K562 (cell line): Measurements from ENCODE around the gene C16orf74. TPM values are rescaled to one million over a fixed set of nuclear protein-coding genes. Genes with fewer than 3 reads are reported as not detected.

Source experiments
- ATAC-seq: fragments of 200-7000 bp; cut with Tn5 transposase; 3 replicates; pipeline ENCODE4 v1.9.1; 2020; ENCODE audit warnings: moderate library complexity
- BruUV-seq: library from RNA; stranded (reverse); fragments of 400-500 nt; replicated peaks from 2 replicates; lab custom pipeline; 2021; lab: Mats Ljungman, UMichigan
- CTCF ChIA-PET: fragments of 300-600 bp; formaldehyde crosslinking; extraction: SDS; loops from one replicate; lab custom pipeline; 2021; ENCODE audit warnings: low intra/inter-chr PET ratio; lab: Yijun Ruan, JAX
- POLR2A ChIA-PET: fragments of 300-600, 350-650 bp; sonication (Branson Sonifier 250); formaldehyde crosslinking; extraction: SDS; loops from one replicate; lab custom pipeline; 2021; ENCODE audit warnings: antibody characterized with exemption, inconsistent platforms; lab: Yijun Ruan, JAX
- DNase-seq, 4 experiments: peaks; one replicate each; pipeline versions ENCODE4 v3.0.0 to v3.0.0-alpha.2; 2011 to 2018; ENCODE audit warnings: low spot score in 3 of 4, mixed read lengths in 3 of 4; ENCODE audit errors: extremely low read depth in 1 of 4
- FAIRE-seq: peaks from 2 replicates; lab custom pipeline; 2011; peaks lifted over from hg19 to GRCh38; lab: Jason Lieb, UNC
- H2AFZ ChIP-seq: 2 replicates; pipeline ENCODE4 v1.6.0; 2011; ENCODE audit warnings: low read depth, low read length, control low read depth, inconsistent platforms
- H3K27ac ChIP-seq: fragments of 200-600 bp; 3 replicates; pipeline ENCODE4 v1.8.0; 2011; ENCODE audit warnings: low read depth, mild to moderate bottlenecking, control low read depth, inconsistent platforms, low read length, moderate library complexity, mixed read lengths; ENCODE audit errors: extremely low read depth
- H3K27me3 ChIP-seq, 2 experiments: fragments of 300-600 bp in 1 of 2; 2 replicates in 1 of 2; 3 replicates in 1 of 2; pipeline versions ENCODE4 v1.6.0 to v1.8.0; 2011; ENCODE audit warnings: inconsistent platforms in 2 of 2, low read length in 2 of 2, mild to moderate bottlenecking in 1 of 2, mixed read lengths in 1 of 2, moderate library complexity in 1 of 2; ENCODE audit not compliant: control insufficient read depth in 2 of 2, insufficient read depth in 2 of 2
- H3K36me3 ChIP-seq: fragments of 300-600 bp; 3 replicates; pipeline ENCODE4 v1.8.0; 2011; ENCODE audit warnings: mild to moderate bottlenecking, low read length, inconsistent platforms; ENCODE audit not compliant: control insufficient read depth, insufficient read depth
- H3K4me1 ChIP-seq, 2 experiments: fragments of 200-600 bp in 1 of 2; replicated peaks in 1 of 2; 2 replicates in 1 of 2; 3 replicates in 1 of 2; pipeline versions ENCODE4 v1.5.1 to v1.8.0; 2011; ENCODE audit warnings: inconsistent platforms in 2 of 2, low read length in 2 of 2, mild to moderate bottlenecking in 1 of 2, mixed read lengths in 1 of 2, moderate library complexity in 1 of 2; ENCODE audit not compliant: control insufficient read depth in 2 of 2, insufficient read depth in 2 of 2
- H3K4me2 ChIP-seq: 2 replicates; pipeline ENCODE4 v1.6.1; 2011; ENCODE audit warnings: low read length, control low read depth, inconsistent platforms, mixed read lengths; ENCODE audit not compliant: insufficient read depth
- H3K4me3 ChIP-seq: fragments of 200-600 bp; sonication (generic), shearing (Covaris generic); 2 replicates; pipeline ENCODE4 v1.5.1; 2016; ENCODE audit warnings: control low read depth, inconsistent platforms
- H3K79me2 ChIP-seq: fragments of 200-600 bp; 3 replicates; pipeline ENCODE4 v1.8.0; 2011; ENCODE audit warnings: low read length, inconsistent platforms; ENCODE audit not compliant: control insufficient read depth, insufficient read depth
- H3K9ac ChIP-seq, 2 experiments: 2 replicates each; pipeline versions ENCODE4 v1.6.0 to v1.6.1; 2011; ENCODE audit warnings: low read depth in 2 of 2, low read length in 2 of 2, control low read depth in 1 of 2, inconsistent platforms in 1 of 2, mild to moderate bottlenecking in 1 of 2, mixed read lengths in 1 of 2; ENCODE audit not compliant: insufficient read depth in 1 of 2
- H3K9me1 ChIP-seq: one replicate; pipeline ENCODE4 v1.6.0; 2011; ENCODE audit warnings: inconsistent platforms, mild to moderate bottlenecking, low read length, moderate library complexity; ENCODE audit not compliant: control insufficient read depth, insufficient read depth
- H3K9me3 ChIP-seq: replicated peaks from 2 replicates; pipeline ENCODE4 v1.5.1; 2011; ENCODE audit warnings: low read depth, low read length, inconsistent platforms; ENCODE audit not compliant: control insufficient read depth, insufficient read depth
- H4K20me1 ChIP-seq: replicated peaks from 2 replicates; pipeline ENCODE4 v1.6.1; 2011; ENCODE audit warnings: low read length, inconsistent platforms, mixed read lengths; ENCODE audit not compliant: control insufficient read depth, insufficient read depth
- ARID1B ChIP-seq: fragments of 450-650 bp; IDR thresholded peaks from 2 replicates; pipeline ENCODE4 v1.6.1; 2016; ENCODE audit warnings: antibody characterized with exemption, mild to moderate bottlenecking, inconsistent platforms
- BCOR ChIP-seq: fragments of 450-650 bp; IDR thresholded peaks from 2 replicates; pipeline ENCODE4 v1.6.1; 2016
- CREB1 ChIP-seq, 2 experiments: sonication (generic) in 1 of 2; formaldehyde crosslinking in 1 of 2; IDR thresholded peaks; 2 replicates each; pipeline versions ENCODE4 v1.6.1 to v1.8.0; 2012 to 2022; ENCODE audit warnings: inconsistent platforms in 1 of 2, mild to moderate bottlenecking in 1 of 2, missing genetic modification reagents in 1 of 2, moderate library complexity in 1 of 2
- ETS2 ChIP-seq: IDR thresholded peaks from 2 replicates; pipeline ENCODE4 v1.6.1; 2016; ENCODE audit warnings: borderline replicate concordance, missing genetic modification characterization, mild to moderate bottlenecking, moderate library complexity, missing compliant biosample characterization; ENCODE audit not compliant: poor library complexity, severe bottlenecking
- FOXJ2 ChIP-seq: fragments of 200-800 bp; sonication (Bioruptor generic); IDR thresholded peaks from 2 replicates; pipeline ENCODE4 v1.6.1; 2016; ENCODE audit warnings: missing genetic modification characterization, missing compliant biosample characterization
- NBN ChIP-seq: fragments of 450-650 bp; IDR thresholded peaks from 2 replicates; pipeline ENCODE4 v1.6.1; 2016; ENCODE audit warnings: low read depth, mild to moderate bottlenecking
- PCBP1 ChIP-seq: fragments of 200-400 bp; formaldehyde crosslinking; IDR thresholded peaks from 2 replicates; pipeline ENCODE4 v1.6.1; 2018; ENCODE audit warnings: mild to moderate bottlenecking, low read depth, low read length; ENCODE audit not compliant: poor library complexity, severe bottlenecking
- POLR2A ChIP-seq: fragments of 450-650 bp; conservative IDR thresholded peaks from 2 replicates; pipeline ENCODE4 v1.6.1; 2016
- TEAD2 ChIP-seq: fragments of 450-650 bp; IDR thresholded peaks from 2 replicates; pipeline ENCODE4 v1.6.1; 2016; ENCODE audit warnings: missing genetic modification characterization, control low read depth, missing compliant biosample characterization
- WHSC1 ChIP-seq: IDR thresholded peaks from one replicate; pipeline ENCODE4 v1.6.1; 2012; ENCODE audit warnings: low read length, control low read depth, inconsistent platforms
- YY1 ChIP-seq, 3 experiments: IDR thresholded peaks; 2 replicates each; pipeline ENCODE4 v1.6.1; 2011; ENCODE audit warnings: low read length in 2 of 3, mild to moderate bottlenecking in 2 of 3, moderate library complexity in 2 of 3, borderline replicate concordance in 1 of 3, control low read depth in 1 of 3, low read depth in 1 of 3; ENCODE audit not compliant: insufficient read depth in 3 of 3, insufficient replicate concordance in 2 of 3, control insufficient read depth in 1 of 3, insufficient read length in 1 of 3; ENCODE audit errors: extremely low read depth in 1 of 3
- ZBED1 ChIP-seq: IDR thresholded peaks from 2 replicates; pipeline ENCODE4 v1.6.1; 2014
- ZNF444 ChIP-seq: fragments of 250-450 bp; sonication (Bioruptor Pico); IDR thresholded peaks from 2 replicates; pipeline ENCODE4 v1.4.0; 2020; ENCODE audit warnings: mild to moderate bottlenecking, moderate library complexity
- ZNF449 ChIP-seq: fragments of 250-450 bp; sonication (Bioruptor Pico); IDR thresholded peaks from 2 replicates; pipeline ENCODE4 v1.8.0; 2022; ENCODE audit warnings: moderate library complexity, mild to moderate bottlenecking, inconsistent platforms
- WGBS: fragments of 100-300 bp; shearing (Covaris generic); methylation state at CpG from one replicate; pipeline ENCODE4 v1.1.6; 2016; ENCODE audit warnings: low coverage, mixed read lengths; ENCODE audit not compliant: insufficient coverage; ENCODE audit errors: missing lambda C conversion rate; 5-methylcytosine and 5-hydroxymethylcytosine counted together
- in situ Hi-C: fragments of 300-500 bp; cut with MboI; formaldehyde crosslinking; loops from 4 replicates; pipeline ENCODE4 v1.15.0; 2018; ENCODE audit warnings: inconsistent platforms, mixed read lengths
- intact Hi-C: fragments of 100-400 bp; cut with micrococcal nuclease; formaldehyde crosslinking; loops from 2 replicates; pipeline ENCODE4 v1.14.2; 2022
- polyA plus RNA-seq, 8 experiments: library from polyadenylated mRNA; depleted of rRNA in 4 of 8; stranded (reverse) in 5 of 8; unstranded in 3 of 8; fragments of >200 nt; fragmentation: Nextera tagmentation in 2 of 8; fragmentation: Illumina TruSeq in 1 of 8; extraction: Ambion mirVana in 2 of 8; extraction: Trizol in 1 of 8; gene quantifications; 2 replicates each; pipeline versions ENCODE4 v1.2.1 to v1.2.3, GENCODE V29; 2011 to 2014; ENCODE audit warnings: inconsistent platforms in 1 of 8, missing spikeins in 1 of 8
- total RNA-seq, 7 experiments: library from RNA; depleted of rRNA in 6 of 7; stranded (reverse); fragments of >200 nt in 6 of 7; fragmentation: Illumina TruSeq in 2 of 7; extraction: Trizol in 2 of 7; gene quantifications; 2 replicates each; pipeline versions ENCODE4 v1.2.1 to v1.2.3, GENCODE V29; 2011 to 2021; ENCODE audit warnings: low replicate concordance in 1 of 7
- TF ChIP-seq, protein P1 (sequence below): IDR thresholded peaks from 2 replicates; pipeline ENCODE4 v1.6.1; 2011; ENCODE audit warnings: borderline replicate concordance, low read depth, mild to moderate bottlenecking, moderate library complexity, low read length; ENCODE audit not compliant: insufficient read depth, poor library complexity, severe bottlenecking
- TF ChIP-seq, protein P2 (sequence below): fragments of 450-650 bp; formaldehyde crosslinking; IDR thresholded peaks from 2 replicates; pipeline ENCODE4 v1.4.0; 2020; ENCODE audit warnings: mild to moderate bottlenecking, moderate library complexity
- TF ChIP-seq, protein P3 (sequence below): sonication (generic); formaldehyde crosslinking; IDR thresholded peaks from 2 replicates; pipeline ENCODE4 v1.8.0; 2022; ENCODE audit warnings: missing genetic modification reagents, mild to moderate bottlenecking, borderline replicate concordance

Gene C16orf74
- total and polyA plus RNA-seq, 9 of the 15 experiments (the other 6 are each of a cell fraction or from before 2014, with no cell fraction given), result not detected

GRCh38 chr16:85794696-85795095, 43.8 kb upstream of the C16orf74 start:
- Histone ChIP-seq H3K4me2 (no peak overlapping the region), H4K20me1 (peaks cover 12% of the 10 kb centered on the region; the same call in 1 of the 2 replicates), H3K9me1 (peaks cover 8% of the 10 kb centered on the region), H3K9me3 (no peaks in the 10 kb centered on the region), H3K27ac (no peak overlapping the region), H2AFZ (no peak overlapping the region), H3K4me3 (no peak overlapping the region), H3K79me2 (peaks cover 98% of the 10 kb centered on the region), H3K27me3 (no peaks in the 10 kb centered on the region), H3K4me1 (peaks cover 5 to 13% of the 10 kb centered on the region in 2 experiments; a peak in 4 of 5 replicates), H3K9ac (peak overlapping the region in 1 of 2 experiments; percentile 43; a peak in 1 of 4 replicates), H3K36me3 (peaks cover 77% of the 10 kb centered on the region)
- no TSS peak for BruUV-seq
- FAIRE-seq (no peak), DNase-seq (no peak), ATAC-seq (no peak)
- ChIA-PET POLR2A (interaction anchor here (0.5 to 1.2 kb wide), 3 partner anchors 55 to 238 kb away, joined by 3 to 5 read pairs (median 5); no protein-coding TSS in a partner anchor), CTCF (no interaction called here)
- in situ Hi-C loops (no loop called here), intact Hi-C loops (no loop called here)
- 94% methylated on average over 8 of the region's 8 CpGs for WGBS
- TF ChIP-seq ZNF449 (CRISPR knock-in tag), result no peak
- TF ChIP-seq, protein P1, sequence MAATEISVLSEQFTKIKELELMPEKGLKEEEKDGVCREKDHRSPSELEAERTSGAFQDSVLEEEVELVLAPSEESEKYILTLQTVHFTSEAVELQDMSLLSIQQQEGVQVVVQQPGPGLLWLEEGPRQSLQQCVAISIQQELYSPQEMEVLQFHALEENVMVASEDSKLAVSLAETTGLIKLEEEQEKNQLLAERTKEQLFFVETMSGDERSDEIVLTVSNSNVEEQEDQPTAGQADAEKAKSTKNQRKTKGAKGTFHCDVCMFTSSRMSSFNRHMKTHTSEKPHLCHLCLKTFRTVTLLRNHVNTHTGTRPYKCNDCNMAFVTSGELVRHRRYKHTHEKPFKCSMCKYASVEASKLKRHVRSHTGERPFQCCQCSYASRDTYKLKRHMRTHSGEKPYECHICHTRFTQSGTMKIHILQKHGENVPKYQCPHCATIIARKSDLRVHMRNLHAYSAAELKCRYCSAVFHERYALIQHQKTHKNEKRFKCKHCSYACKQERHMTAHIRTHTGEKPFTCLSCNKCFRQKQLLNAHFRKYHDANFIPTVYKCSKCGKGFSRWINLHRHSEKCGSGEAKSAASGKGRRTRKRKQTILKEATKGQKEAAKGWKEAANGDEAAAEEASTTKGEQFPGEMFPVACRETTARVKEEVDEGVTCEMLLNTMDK, result no peak
- no peak for TF ChIP-seq ETS2
- no peak for TF ChIP-seq YY1 (IDR thresholded peaks at IDR 0.05; ENCODE audit: borderline replicate concordance in 1 of 3, control insufficient read depth in 1 of 3, extremely low read depth in 1 of 3, insufficient read depth in 3 of 3, insufficient read length in 1 of 3, insufficient replicate concordance in 2 of 3, low read depth in 1 of 3, low read length in 2 of 3)
- no peak for TF ChIP-seq POLR2A
- TF ChIP-seq PCBP1, result no peak
- no peak for TF ChIP-seq FOXJ2
- no peak for TF ChIP-seq ARID1B
- no peak for TF ChIP-seq NBN
- no peak for TF ChIP-seq CREB1 (IDR thresholded peaks at IDR 0.05)
- TF ChIP-seq CREB1 (CRISPR knock-in tag; IDR thresholded peaks at IDR 0.05), result no peak
- TF ChIP-seq, protein P2, sequence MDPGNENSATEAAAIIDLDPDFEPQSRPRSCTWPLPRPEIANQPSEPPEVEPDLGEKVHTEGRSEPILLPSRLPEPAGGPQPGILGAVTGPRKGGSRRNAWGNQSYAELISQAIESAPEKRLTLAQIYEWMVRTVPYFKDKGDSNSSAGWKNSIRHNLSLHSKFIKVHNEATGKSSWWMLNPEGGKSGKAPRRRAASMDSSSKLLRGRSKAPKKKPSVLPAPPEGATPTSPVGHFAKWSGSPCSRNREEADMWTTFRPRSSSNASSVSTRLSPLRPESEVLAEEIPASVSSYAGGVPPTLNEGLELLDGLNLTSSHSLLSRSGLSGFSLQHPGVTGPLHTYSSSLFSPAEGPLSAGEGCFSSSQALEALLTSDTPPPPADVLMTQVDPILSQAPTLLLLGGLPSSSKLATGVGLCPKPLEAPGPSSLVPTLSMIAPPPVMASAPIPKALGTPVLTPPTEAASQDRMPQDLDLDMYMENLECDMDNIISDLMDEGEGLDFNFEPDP (CRISPR knock-in tag), result no peak
- no peak for TF ChIP-seq BCOR
- TF ChIP-seq WHSC1, result no peak
- TF ChIP-seq, protein P3, sequence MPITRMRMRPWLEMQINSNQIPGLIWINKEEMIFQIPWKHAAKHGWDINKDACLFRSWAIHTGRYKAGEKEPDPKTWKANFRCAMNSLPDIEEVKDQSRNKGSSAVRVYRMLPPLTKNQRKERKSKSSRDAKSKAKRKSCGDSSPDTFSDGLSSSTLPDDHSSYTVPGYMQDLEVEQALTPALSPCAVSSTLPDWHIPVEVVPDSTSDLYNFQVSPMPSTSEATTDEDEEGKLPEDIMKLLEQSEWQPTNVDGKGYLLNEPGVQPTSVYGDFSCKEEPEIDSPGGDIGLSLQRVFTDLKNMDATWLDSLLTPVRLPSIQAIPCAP, result no peak
- no peak for TF ChIP-seq ZNF444 (CRISPR knock-in tag)
- TF ChIP-seq TEAD2 (tag), result no peak
- no peak for TF ChIP-seq ZBED1
